ENCODE measurements around the gene PRX. TPM values are rescaled to one million over a fixed set of nuclear protein-coding genes. Genes with fewer than 3 reads are reported as not detected.

PRX gene, protein sequence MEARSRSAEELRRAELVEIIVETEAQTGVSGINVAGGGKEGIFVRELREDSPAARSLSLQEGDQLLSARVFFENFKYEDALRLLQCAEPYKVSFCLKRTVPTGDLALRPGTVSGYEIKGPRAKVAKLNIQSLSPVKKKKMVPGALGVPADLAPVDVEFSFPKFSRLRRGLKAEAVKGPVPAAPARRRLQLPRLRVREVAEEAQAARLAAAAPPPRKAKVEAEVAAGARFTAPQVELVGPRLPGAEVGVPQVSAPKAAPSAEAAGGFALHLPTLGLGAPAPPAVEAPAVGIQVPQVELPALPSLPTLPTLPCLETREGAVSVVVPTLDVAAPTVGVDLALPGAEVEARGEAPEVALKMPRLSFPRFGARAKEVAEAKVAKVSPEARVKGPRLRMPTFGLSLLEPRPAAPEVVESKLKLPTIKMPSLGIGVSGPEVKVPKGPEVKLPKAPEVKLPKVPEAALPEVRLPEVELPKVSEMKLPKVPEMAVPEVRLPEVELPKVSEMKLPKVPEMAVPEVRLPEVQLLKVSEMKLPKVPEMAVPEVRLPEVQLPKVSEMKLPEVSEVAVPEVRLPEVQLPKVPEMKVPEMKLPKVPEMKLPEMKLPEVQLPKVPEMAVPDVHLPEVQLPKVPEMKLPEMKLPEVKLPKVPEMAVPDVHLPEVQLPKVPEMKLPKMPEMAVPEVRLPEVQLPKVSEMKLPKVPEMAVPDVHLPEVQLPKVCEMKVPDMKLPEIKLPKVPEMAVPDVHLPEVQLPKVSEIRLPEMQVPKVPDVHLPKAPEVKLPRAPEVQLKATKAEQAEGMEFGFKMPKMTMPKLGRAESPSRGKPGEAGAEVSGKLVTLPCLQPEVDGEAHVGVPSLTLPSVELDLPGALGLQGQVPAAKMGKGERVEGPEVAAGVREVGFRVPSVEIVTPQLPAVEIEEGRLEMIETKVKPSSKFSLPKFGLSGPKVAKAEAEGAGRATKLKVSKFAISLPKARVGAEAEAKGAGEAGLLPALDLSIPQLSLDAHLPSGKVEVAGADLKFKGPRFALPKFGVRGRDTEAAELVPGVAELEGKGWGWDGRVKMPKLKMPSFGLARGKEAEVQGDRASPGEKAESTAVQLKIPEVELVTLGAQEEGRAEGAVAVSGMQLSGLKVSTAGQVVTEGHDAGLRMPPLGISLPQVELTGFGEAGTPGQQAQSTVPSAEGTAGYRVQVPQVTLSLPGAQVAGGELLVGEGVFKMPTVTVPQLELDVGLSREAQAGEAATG (N-terminal part only)
- total RNA-seq (2021; fragmentation: NEBNext Ultra II Directional; extraction: Animal tissue kit (Norgen Biotek cat#: 25700)) = 1 to 10 TPM in 2 of 6 experiments, under 1 TPM in 4; 0.86 to 1.5 (median 0.94) TPM
- long read RNA-seq = 0 reads

DNA sequence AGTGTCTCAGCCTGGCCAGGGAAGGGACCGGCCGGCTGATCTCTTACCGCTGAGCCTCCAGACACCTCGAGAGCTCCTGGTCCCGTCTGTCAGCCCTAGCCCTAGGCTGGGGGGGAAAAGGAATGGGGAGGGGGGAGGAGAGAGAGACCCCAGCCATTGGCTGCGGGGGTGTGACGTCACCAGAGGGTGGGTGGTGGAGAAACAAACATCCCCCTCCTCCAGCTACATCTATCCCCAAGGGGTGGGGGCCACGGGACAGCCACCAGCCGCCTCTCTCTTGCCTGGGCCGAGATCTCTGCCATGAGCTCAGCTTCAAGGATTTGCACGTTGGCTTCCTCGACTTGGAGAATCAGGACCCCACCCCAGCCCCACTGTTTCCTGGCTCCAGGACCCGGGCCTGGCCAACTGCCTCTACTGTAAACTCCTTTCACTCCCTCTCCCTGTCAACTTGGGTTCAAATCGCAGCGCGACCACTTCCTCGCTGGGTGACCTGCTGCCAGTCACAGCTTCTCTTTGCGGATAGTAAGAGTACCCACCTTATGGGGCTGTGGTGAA is at the start of gene PRX:
PRX (minus strand) TSS at position 88 of the 555 bp plus-strand sequence. CDS start 5,446 bp downstream, outside the sequence.
- Mint-ChIP-seq H3K27me3 (ENCODE audit: insufficient read depth) (peaks cover 4% of the 10 kb centered on the region), H3K9me3 (no peaks in the 10 kb centered on the region), H3K4me3 (no peak within 1 kb of the TSS), H3K27ac (no peak within 1 kb of the TSS), H3K36me3 (ENCODE audit: low read depth) (no peaks in the 10 kb centered on the region), H3K4me1 (ENCODE audit: low read depth) (peaks cover 12% of the 10 kb centered on the region)
- TF ChIP-seq, protein P1, sequence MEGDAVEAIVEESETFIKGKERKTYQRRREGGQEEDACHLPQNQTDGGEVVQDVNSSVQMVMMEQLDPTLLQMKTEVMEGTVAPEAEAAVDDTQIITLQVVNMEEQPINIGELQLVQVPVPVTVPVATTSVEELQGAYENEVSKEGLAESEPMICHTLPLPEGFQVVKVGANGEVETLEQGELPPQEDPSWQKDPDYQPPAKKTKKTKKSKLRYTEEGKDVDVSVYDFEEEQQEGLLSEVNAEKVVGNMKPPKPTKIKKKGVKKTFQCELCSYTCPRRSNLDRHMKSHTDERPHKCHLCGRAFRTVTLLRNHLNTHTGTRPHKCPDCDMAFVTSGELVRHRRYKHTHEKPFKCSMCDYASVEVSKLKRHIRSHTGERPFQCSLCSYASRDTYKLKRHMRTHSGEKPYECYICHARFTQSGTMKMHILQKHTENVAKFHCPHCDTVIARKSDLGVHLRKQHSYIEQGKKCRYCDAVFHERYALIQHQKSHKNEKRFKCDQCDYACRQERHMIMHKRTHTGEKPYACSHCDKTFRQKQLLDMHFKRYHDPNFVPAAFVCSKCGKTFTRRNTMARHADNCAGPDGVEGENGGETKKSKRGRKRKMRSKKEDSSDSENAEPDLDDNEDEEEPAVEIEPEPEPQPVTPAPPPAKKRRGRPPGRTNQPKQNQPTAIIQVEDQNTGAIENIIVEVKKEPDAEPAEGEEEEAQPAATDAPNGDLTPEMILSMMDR (IDR thresholded peaks at IDR 0.05) = no peak
- DNase-seq = no peak

DNA sequence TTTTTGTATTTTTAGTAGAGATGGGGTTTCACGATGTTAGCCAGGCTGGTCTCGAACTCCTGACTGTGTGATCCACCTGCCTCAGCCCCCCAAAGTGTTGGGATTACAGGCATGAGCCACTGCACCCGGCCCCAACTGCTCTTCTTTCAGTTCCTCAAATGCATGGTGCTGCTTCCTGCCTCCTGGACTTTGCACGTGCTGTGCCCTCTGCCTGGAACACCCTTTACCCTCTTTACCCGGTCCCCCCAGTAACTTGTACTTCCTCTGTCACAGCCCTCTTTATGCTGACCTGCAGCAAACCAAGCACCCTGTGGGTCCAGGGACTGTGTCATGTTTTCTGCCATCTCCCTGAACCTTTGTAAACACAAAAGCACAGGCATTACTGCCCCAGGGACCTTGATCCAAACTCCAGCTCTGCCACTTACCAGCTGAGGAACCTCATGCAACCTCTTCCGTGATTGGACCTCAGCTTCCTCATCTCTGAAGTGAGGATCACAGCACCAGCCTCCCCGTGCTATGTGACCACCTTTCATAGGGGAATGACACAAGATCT is 48.6 kb upstream of the PRX start:
- no peak for DNase-seq
- Mint-ChIP-seq H3K27ac (no peak overlapping the region), H3K4me3 (no peak overlapping the region), H3K9me3 (no peaks in the 10 kb centered on the region), H3K36me3 (ENCODE audit: low read depth) (peaks cover 5% of the 10 kb centered on the region; the same call in 1 of the 2 replicates), H3K4me1 (ENCODE audit: low read depth) (peaks cover 25% of the 10 kb centered on the region), H3K27me3 (ENCODE audit: insufficient read depth) (peaks cover 3% of the 10 kb centered on the region)
- TF ChIP-seq, protein P1 (IDR thresholded peaks at IDR 0.05) = no peak

DNA sequence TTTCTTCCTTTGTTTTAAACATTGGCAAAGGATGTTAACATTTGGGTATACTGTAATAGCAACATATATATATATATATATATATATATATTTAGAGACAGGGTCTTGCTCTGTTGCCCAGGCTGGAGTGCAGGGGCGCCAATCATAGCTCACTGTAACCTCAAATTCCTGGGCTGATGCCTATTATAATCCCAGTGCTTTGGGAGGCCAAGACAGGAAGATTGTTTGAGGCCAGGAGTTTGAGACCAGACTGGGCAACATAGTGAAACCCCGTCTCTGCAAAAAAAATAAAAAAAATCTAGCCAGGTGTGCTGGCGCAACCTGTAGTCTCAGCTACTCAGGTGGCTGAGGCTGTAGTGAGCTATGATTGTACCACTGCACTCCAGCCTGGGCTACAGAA is 47.0 kb upstream of the PRX start:
- H3K4me1 Mint-ChIP-seq (ENCODE audit: low read depth) = peaks cover 12% of the 10 kb centered on the region
- H3K27me3 Mint-ChIP-seq (ENCODE audit: insufficient read depth) = peaks cover 1% of the 10 kb centered on the region
- TF ChIP-seq, protein P1 (IDR thresholded peaks at IDR 0.05) = no peak
- no peak overlapping the region for H3K27ac Mint-ChIP-seq
- H3K36me3 Mint-ChIP-seq (ENCODE audit: low read depth) = no peaks in the 10 kb centered on the region
- no peaks in the 10 kb centered on the region for H3K9me3 Mint-ChIP-seq
- no peak for DNase-seq
- H3K4me3 Mint-ChIP-seq = no peak overlapping the region

DNA sequence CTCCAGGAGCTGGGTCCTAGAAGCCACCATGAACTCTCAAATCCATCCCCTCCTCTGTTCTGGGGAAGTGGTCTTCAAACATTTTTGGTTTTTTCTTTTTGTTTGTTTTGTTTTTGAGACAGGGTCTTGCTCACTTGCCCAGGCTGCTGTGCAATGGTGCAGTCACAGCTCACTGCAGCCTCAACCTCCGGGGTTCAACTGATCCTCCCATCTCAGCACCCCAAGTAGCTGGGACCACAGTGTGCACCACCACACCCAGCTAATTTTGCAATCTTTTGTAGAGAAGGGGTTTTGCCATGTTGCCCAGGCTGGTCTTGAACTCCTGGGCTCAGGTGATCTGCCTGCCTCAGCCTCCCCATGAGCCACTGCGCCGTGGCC is 45.4 kb upstream of the PRX start:
- Mint-ChIP-seq H3K4me3 (no peak overlapping the region), H3K9me3 (no peaks in the 10 kb centered on the region), H3K27ac (no peak overlapping the region), H3K4me1 (ENCODE audit: low read depth) (no peaks in the 10 kb centered on the region), H3K27me3 (ENCODE audit: insufficient read depth) (no peaks in the 10 kb centered on the region; the same call in 1 of the 2 replicates), H3K36me3 (ENCODE audit: low read depth) (no peaks in the 10 kb centered on the region)
- TF ChIP-seq, protein P1 (IDR thresholded peaks at IDR 0.05) = no peak
- DNase-seq = no peak

Data from HFFc6 (cell line).